HepG2 (cell line): ENCODE measurements around the gene FSHR. TPM values are rescaled to one million over a fixed set of nuclear protein-coding genes. Genes with fewer than 3 reads are reported as not detected.

Experiments used
- ERF ChIP-seq: IDR thresholded peaks from 2 replicates; pipeline ENCODE4 v1.6.1; 2018; ENCODE audit warnings: missing biosample characterization, missing genetic modification reagents
- GABPA ChIP-seq, 2 experiments: IDR thresholded peaks; 2 replicates each; pipeline ENCODE4 v1.6.1; 2011 to 2016; ENCODE audit warnings: low read depth in 2 of 2, low read length in 1 of 2, missing biosample characterization in 1 of 2, missing genetic modification characterization in 1 of 2
- HIVEP1 ChIP-seq: sonication (generic); formaldehyde crosslinking; IDR thresholded peaks from 2 replicates; pipeline ENCODE4 v1.4.0; 2020; ENCODE audit warnings: mild to moderate bottlenecking, missing genetic modification reagents
- MIXL1 ChIP-seq: IDR thresholded peaks from 2 replicates; pipeline ENCODE4 v1.6.1; 2016
- ZBTB26 ChIP-seq: IDR thresholded peaks from 2 replicates; pipeline ENCODE4 v1.6.1; 2016; ENCODE audit warnings: missing compliant biosample characterization, missing genetic modification reagents, borderline replicate concordance
- polyA plus RNA-seq, 8 experiments: library from polyadenylated mRNA; depleted of rRNA in 3 of 8; stranded (reverse) in 7 of 8; unstranded in 1 of 8; fragments of >200 nt; fragmentation: Illumina TruSeq in 4 of 8; extraction: Trizol in 4 of 8; gene quantifications; 2 replicates each; pipeline versions ENCODE4 v1.2.1 to v1.2.3, GENCODE V29; 2011 to 2016; ENCODE audit warnings: low read depth in 4 of 8, missing spikeins in 1 of 8, mixed read lengths in 1 of 8; ENCODE audit not compliant: insufficient read depth in 1 of 8
- total RNA-seq, 5 experiments: library from RNA; depleted of rRNA; stranded (reverse); fragments of >200 nt; fragmentation: Illumina TruSeq; extraction: Trizol; gene quantifications; 2 replicates each; pipeline ENCODE4 v1.2.3, GENCODE V29; 2016; ENCODE audit warnings: low read depth in 1 of 5
- TF ChIP-seq, protein P1 (sequence below): sonication (generic); formaldehyde crosslinking; IDR thresholded peaks from 2 replicates; pipeline ENCODE4 v1.4.0; 2020; ENCODE audit warnings: missing genetic modification reagents
- TF ChIP-seq, protein P2 (sequence below): sonication (generic); formaldehyde crosslinking; IDR thresholded peaks from 2 replicates; pipeline ENCODE4 v1.9.0; 2021; ENCODE audit warnings: missing genetic modification reagents, borderline replicate concordance
- TF ChIP-seq, protein P3 (sequence below): sonication (generic); formaldehyde crosslinking; IDR thresholded peaks from 2 replicates; pipeline ENCODE4 v1.8.0; 2023; ENCODE audit warnings: mild to moderate bottlenecking, missing genetic modification reagents

Gene FSHR
- total and polyA plus RNA-seq, 2 of the 13 experiments (the other 11 are each of a cell fraction or from before 2014, with no cell fraction given) = not detected

- TF ChIP-seq, protein P1, sequence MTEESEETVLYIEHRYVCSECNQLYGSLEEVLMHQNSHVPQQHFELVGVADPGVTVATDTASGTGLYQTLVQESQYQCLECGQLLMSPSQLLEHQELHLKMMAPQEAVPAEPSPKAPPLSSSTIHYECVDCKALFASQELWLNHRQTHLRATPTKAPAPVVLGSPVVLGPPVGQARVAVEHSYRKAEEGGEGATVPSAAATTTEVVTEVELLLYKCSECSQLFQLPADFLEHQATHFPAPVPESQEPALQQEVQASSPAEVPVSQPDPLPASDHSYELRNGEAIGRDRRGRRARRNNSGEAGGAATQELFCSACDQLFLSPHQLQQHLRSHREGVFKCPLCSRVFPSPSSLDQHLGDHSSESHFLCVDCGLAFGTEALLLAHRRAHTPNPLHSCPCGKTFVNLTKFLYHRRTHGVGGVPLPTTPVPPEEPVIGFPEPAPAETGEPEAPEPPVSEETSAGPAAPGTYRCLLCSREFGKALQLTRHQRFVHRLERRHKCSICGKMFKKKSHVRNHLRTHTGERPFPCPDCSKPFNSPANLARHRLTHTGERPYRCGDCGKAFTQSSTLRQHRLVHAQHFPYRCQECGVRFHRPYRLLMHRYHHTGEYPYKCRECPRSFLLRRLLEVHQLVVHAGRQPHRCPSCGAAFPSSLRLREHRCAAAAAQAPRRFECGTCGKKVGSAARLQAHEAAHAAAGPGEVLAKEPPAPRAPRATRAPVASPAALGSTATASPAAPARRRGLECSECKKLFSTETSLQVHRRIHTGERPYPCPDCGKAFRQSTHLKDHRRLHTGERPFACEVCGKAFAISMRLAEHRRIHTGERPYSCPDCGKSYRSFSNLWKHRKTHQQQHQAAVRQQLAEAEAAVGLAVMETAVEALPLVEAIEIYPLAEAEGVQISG (CRISPR knock-in tag) = no peak
- TF ChIP-seq GABPA (IDR thresholded peaks at IDR 0.05; ENCODE audit: low read depth, low read length) (no peak), GABPA (CRISPR knock-in tag; IDR thresholded peaks at IDR 0.05; ENCODE audit: low read depth) (no peak), MIXL1 (CRISPR knock-in tag) (no peak), HIVEP1 (CRISPR knock-in tag) (no peak), ZBTB26 (CRISPR knock-in tag) (no peak), ERF (CRISPR knock-in tag) (no peak)
- TF ChIP-seq, protein P2, sequence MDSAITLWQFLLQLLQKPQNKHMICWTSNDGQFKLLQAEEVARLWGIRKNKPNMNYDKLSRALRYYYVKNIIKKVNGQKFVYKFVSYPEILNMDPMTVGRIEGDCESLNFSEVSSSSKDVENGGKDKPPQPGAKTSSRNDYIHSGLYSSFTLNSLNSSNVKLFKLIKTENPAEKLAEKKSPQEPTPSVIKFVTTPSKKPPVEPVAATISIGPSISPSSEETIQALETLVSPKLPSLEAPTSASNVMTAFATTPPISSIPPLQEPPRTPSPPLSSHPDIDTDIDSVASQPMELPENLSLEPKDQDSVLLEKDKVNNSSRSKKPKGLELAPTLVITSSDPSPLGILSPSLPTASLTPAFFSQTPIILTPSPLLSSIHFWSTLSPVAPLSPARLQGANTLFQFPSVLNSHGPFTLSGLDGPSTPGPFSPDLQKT (CRISPR knock-in tag) = no peak
- TF ChIP-seq, protein P3, sequence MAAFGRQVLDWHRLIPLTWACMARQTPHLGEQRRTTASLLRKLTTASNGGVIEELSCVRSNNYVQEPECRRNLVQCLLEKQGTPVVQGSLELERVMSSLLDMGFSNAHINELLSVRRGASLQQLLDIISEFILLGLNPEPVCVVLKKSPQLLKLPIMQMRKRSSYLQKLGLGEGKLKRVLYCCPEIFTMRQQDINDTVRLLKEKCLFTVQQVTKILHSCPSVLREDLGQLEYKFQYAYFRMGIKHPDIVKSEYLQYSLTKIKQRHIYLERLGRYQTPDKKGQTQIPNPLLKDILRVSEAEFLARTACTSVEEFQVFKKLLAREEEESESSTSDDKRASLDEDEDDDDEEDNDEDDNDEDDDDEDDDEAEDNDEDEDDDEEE (CRISPR knock-in tag) = no peak
These were observed 151.1 kb downstream of the FSHR start (continued) for GRCh38 chr2:49003201-49003600.
